ENCODE data around the gene GAB2.

GAB2 gene

GRCh38 chr11:78313181-78313795 is 104.3 kb downstream of the GAB2 start:
- TF ChIP-seq POLR2AphosphoS5 (IDR thresholded peaks at IDR 0.05; ENCODE audit: low read depth, low read length) (no peak), REST (IDR thresholded peaks at IDR 0.05; ENCODE audit: insufficient read depth in 1 of 2, low read depth in 2 of 2, low read length in 2 of 2) (no peak), FOXP2 (optimal IDR thresholded peaks at IDR 0.05; ENCODE audit: borderline replicate concordance, extremely low read depth, extremely low read length, insufficient read depth) (no peak), SIN3A (IDR thresholded peaks at IDR 0.05; ENCODE audit: borderline replicate concordance, insufficient read depth, low read length) (no peak)

GRCh38 chr11:78312712-78313111 is 104.9 kb downstream of the GAB2 start:
- TF ChIP-seq POLR2AphosphoS5 (IDR thresholded peaks at IDR 0.05; ENCODE audit: low read depth, low read length) = no peak

- TF ChIP-seq FOXP2 (optimal IDR thresholded peaks at IDR 0.05; ENCODE audit: borderline replicate concordance, extremely low read depth, extremely low read length, insufficient read depth) (no peak), POLR2AphosphoS5 (IDR thresholded peaks at IDR 0.05; ENCODE audit: low read depth, low read length) (no peak), REST (IDR thresholded peaks at IDR 0.05; ENCODE audit: insufficient read depth in 1 of 2, low read depth in 2 of 2, low read length in 2 of 2) (no peak), TAF1 (IDR thresholded peaks at IDR 0.05; ENCODE audit: borderline replicate concordance, insufficient read depth, low read length) (no peak), SIN3A (IDR thresholded peaks at IDR 0.05; ENCODE audit: borderline replicate concordance, insufficient read depth, low read length) (no peak)
These were observed 105.8 kb downstream of the GAB2 start for GRCh38 chr11:78311702-78312371.

- no peak for TF ChIP-seq SIN3A (IDR thresholded peaks at IDR 0.05; ENCODE audit: borderline replicate concordance, insufficient read depth, low read length)
- no peak for TF ChIP-seq FOXP2 (optimal IDR thresholded peaks at IDR 0.05; ENCODE audit: borderline replicate concordance, extremely low read depth, extremely low read length, insufficient read depth)
- TF ChIP-seq POLR2AphosphoS5 (IDR thresholded peaks at IDR 0.05; ENCODE audit: low read depth, low read length) = no peak
- TF ChIP-seq TAF1 (IDR thresholded peaks at IDR 0.05; ENCODE audit: borderline replicate concordance, insufficient read depth, low read length) = no peak
- TF ChIP-seq REST (IDR thresholded peaks at IDR 0.05; ENCODE audit: insufficient read depth in 1 of 2, low read depth in 2 of 2, low read length in 2 of 2) = no peak
These were observed 107.1 kb downstream of the GAB2 start for GRCh38 chr11:78310500-78310909.

GRCh38 chr11:78304201-78304600 is 113.4 kb downstream of the GAB2 start:
- TF ChIP-seq POLR2AphosphoS5 (IDR thresholded peaks at IDR 0.05; ENCODE audit: low read depth, low read length) (no peak), SIN3A (IDR thresholded peaks at IDR 0.05; ENCODE audit: borderline replicate concordance, insufficient read depth, low read length) (no peak), REST (IDR thresholded peaks at IDR 0.05; ENCODE audit: insufficient read depth in 1 of 2, low read depth in 2 of 2, low read length in 2 of 2) (no peak), FOXP2 (optimal IDR thresholded peaks at IDR 0.05; ENCODE audit: borderline replicate concordance, extremely low read depth, extremely low read length, insufficient read depth) (no peak), TAF1 (IDR thresholded peaks at IDR 0.05; ENCODE audit: borderline replicate concordance, insufficient read depth, low read length) (no peak)
